T-helper 22 cell (primary cell): Measurements from ENCODE around the gene AJAP1.

Experiments used
- DNase-seq: peaks from one replicate; pipeline ENCODE4 v3.0.0-alpha.2; 2020; ENCODE audit warnings: low read depth

Gene AJAP1

GRCh38 chr1:4702464-4702863, 48.1 kb downstream of the AJAP1 start:
- no peak for DNase-seq

DNA sequence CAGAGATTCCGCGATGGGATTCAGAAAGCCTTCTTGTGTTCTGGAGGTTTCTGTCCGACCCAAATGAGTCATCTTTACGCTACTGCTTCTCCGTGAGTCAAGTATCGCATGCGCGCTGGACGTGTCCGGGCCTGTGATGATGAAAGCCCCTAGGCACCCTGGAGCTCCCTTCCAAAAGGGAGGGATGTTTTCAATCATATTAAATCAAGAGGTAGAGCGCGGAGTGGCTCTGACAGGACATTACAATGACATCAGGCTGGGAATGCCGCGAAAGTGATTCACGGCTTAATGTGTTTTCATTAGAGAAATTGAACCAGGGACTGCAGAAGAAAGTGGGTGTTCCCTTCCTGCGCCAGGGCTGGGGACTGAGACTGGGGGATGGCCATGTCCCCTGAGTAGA, 48.5 kb downstream of the AJAP1 start:
- DNase-seq, result no peak

- DNase-seq, result no peak
Measured at GRCh38 chr1:4703646-4704045, 49.2 kb downstream of the AJAP1 start.

- DNase-seq, result no peak
Measured at GRCh38 chr1:4708840-4709507, 54.6 kb downstream of the AJAP1 start.

- DNase-seq, result no peak
Measured at GRCh38 chr1:4709641-4710040, 55.2 kb downstream of the AJAP1 start.

GRCh38 chr1:4710592-4711415, 56.4 kb downstream of the AJAP1 start:
- no peak for DNase-seq

- no peak for DNase-seq
Measured at GRCh38 chr1:4711416-4712275, 57.2 kb downstream of the AJAP1 start.

DNA sequence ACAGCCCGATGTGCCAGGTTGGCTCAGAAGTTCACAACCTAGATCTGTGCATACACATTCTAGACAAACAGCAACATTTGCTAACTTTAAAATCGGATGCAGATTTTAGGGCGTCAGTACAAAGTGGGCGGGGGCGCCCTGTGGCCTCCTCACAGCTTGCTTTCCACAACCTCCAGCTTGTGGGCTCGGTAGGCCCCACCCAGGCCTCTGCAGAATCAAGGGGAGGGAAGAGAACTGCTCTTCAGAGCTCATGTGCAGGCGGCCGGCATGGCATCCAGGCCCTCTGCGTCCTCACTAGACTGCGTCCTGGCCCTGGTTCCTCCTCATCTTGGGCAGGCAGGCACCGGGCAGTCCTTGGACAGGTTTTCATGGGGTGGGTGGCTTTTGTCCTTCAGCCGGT, 59.3 kb downstream of the AJAP1 start:
- no peak for DNase-seq

GRCh38 chr1:4716406-4716805, 62.0 kb downstream of the AJAP1 start:
- no peak for DNase-seq

GRCh38 chr1:4718071-4718470, 63.7 kb downstream of the AJAP1 start:
- no peak for DNase-seq

GRCh38 chr1:4723106-4723505, 68.7 kb downstream of the AJAP1 start:
- DNase-seq, result no peak

DNA sequence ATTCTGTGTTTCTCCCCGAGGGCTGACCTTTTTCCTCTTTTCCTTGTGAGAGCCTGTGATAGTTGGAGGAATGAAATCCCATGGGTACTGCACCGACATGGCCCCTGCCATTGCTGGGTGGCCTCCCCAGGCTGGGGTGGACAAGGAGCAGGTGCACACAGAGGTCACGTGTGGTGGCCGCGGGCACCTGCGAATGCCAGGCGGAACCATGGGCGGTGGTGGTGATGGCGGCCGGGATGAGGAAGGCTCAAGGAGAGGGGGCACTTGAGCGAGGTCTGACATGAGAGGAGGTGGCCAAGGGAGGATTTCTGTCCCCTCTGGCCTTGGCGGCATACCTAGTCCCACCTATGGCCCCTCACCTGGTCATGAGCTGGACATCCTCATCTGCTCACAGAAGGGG, 69.6 kb downstream of the AJAP1 start:
- DNase-seq, result no peak

DNA sequence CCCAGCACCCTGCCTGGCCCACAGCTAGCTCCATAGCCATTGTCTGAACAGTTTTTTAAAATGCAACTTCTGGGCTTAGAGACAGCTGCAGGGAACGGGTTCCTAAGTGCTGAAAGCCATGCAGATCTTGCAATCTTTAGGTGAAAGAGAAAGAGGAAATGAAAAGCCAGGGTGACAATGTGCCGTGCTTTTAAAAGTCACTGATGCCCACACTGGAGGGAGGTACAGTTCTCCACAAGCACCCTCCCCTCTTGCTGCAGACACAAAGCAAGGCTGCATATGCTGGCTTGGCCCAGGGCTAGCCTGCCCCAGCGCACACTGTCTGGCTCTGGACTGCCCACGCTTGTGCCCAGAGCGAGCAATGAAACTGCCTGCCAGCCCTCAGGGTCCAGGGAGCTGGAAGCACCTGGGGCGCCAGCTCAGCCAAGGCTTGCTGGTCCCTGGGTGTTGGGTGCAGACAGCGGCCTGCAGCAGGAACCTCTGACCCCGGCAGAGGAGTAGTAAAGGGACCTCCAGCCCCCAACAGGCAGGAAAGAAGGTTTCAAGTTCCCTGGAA, 70.4 kb downstream of the AJAP1 start:
- no peak for DNase-seq

- no peak for DNase-seq
Measured at GRCh38 chr1:4725416-4725815, 71.0 kb downstream of the AJAP1 start.

- DNase-seq, result no peak
Measured at GRCh38 chr1:4726620-4727341, 72.4 kb downstream of the AJAP1 start.

GRCh38 chr1:4728319-4729089, 74.1 kb downstream of the AJAP1 start:
- no peak for DNase-seq

DNA sequence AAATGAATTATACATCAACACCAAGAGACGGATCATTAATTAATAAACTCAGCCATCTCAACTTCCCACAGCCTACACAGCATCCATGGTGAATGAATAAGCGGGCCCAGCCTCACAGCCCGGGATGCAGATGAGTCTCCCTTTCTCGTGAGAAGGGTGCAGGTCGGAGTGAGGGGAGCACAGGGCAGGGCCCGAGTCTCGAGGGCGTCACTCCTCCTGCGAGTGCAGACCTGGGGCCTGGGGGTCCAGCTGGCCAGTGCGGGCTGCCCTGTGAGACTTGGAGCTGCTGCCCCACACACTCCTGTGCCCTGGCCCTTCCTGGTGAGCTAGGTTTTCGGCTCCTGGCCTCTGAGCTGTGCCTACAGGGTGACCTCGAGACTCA, 74.7 kb downstream of the AJAP1 start:
- DNase-seq, result no peak

GRCh38 chr1:4730078-4730477, 75.7 kb downstream of the AJAP1 start:
- no peak for DNase-seq

GRCh38 chr1:4733446-4734177, 79.2 kb downstream of the AJAP1 start:
- no peak for DNase-seq

DNA sequence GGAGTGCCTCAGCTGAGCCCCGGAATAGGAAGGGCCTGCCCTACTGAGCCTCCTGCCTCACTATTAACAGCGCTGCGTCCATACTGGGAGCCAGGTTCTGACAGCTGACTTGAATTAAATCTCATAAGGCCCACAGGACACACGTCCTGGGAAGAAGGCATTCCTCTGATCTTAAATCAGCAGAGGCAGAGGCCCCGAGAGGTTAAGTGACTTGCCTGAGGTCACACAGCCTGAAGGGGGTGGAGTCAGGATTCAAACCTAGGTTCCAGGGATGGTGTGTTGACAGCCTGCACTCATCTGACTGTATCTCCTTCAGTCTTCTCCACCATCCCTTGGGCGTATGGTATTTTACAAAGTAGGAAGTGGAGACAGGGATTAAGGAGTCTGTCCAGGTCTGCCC, 79.8 kb downstream of the AJAP1 start:
- no peak for DNase-seq
